Measurements from ENCODE around the gene SH3GLB1. TPM values are rescaled to one million over a fixed set of nuclear protein-coding genes. Genes with fewer than 3 reads are reported as not detected.

Gene SH3GLB1
- total and polyA plus RNA-seq, 2 donors (not counting 1 experiment from before 2014, with no cell fraction given), result 13.2 to 57.3 TPM

GRCh38 chr1:86712088-86712860, 7.9 kb downstream of the SH3GLB1 start:
- Histone ChIP-seq H3K79me2 (ENCODE audit: control insufficient read depth, insufficient read depth, low read length) (peaks cover 86% of the 10 kb centered on the region), H3K4me2 (replicated peaks; ENCODE audit: low read depth, low read length, poor library complexity, severe bottlenecking) (no peak overlapping the region), H4K20me1 (ENCODE audit: control insufficient read depth, insufficient read depth, low read length, poor library complexity, severe bottlenecking) (peaks cover 76% of the 10 kb centered on the region), H3K4me1 (ENCODE audit: control insufficient read depth in 2 of 2, insufficient read depth in 2 of 2, low read length in 2 of 2) (peaks cover under 1 to 11% of the 10 kb centered on the region in 2 donors), H3K36me3 (replicated peaks in 1 of 2; ENCODE audit: control extremely low read depth in 1 of 2, control insufficient read depth in 1 of 2, extremely low read depth in 1 of 2, insufficient read depth in 2 of 2, low read length in 1 of 2) (peaks cover 8 to 11% of the 10 kb centered on the region in 2 experiments), H2AFZ (ENCODE audit: insufficient read depth, low read depth, low read length, poor library complexity, severe bottlenecking) (no peak overlapping the region), H3K27ac (ENCODE audit: low read length in 2 of 2) (no peak overlapping the region), H3K4me3 (ENCODE audit: control extremely low read depth in 1 of 5, extremely low read depth in 1 of 5, insufficient read depth in 1 of 5, low read depth in 2 of 5, low read length in 4 of 5) (no peak overlapping the region), H3K9me3 (ENCODE audit: control extremely low read depth in 1 of 3, control insufficient read depth in 2 of 3, insufficient read depth in 1 of 3, low read length in 2 of 3) (no peaks in the 10 kb centered on the region), H3K27me3 (replicated peaks in 1 of 4; ENCODE audit: control extremely low read depth in 1 of 4, control insufficient read depth in 3 of 4, insufficient read depth in 4 of 4, low read length in 3 of 4) (no peaks in the 10 kb centered on the region), H3K9ac (ENCODE audit: low read length) (no peak overlapping the region)
- TF ChIP-seq, protein P1, sequence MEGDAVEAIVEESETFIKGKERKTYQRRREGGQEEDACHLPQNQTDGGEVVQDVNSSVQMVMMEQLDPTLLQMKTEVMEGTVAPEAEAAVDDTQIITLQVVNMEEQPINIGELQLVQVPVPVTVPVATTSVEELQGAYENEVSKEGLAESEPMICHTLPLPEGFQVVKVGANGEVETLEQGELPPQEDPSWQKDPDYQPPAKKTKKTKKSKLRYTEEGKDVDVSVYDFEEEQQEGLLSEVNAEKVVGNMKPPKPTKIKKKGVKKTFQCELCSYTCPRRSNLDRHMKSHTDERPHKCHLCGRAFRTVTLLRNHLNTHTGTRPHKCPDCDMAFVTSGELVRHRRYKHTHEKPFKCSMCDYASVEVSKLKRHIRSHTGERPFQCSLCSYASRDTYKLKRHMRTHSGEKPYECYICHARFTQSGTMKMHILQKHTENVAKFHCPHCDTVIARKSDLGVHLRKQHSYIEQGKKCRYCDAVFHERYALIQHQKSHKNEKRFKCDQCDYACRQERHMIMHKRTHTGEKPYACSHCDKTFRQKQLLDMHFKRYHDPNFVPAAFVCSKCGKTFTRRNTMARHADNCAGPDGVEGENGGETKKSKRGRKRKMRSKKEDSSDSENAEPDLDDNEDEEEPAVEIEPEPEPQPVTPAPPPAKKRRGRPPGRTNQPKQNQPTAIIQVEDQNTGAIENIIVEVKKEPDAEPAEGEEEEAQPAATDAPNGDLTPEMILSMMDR (IDR thresholded peaks at IDR 0.05), result no peak
- TF ChIP-seq EZH2 (IDR thresholded peaks at IDR 0.05; ENCODE audit: borderline replicate concordance, insufficient read depth, low read depth, low read length, poor library complexity, severe bottlenecking), result no peak
- CTCF ChIA-PET, result no interaction called here
- DNase-seq, result no peak
- intact Hi-C loops (cut with micrococcal nuclease), result no loop called here
- WGBS (ENCODE audit: insufficient coverage), result 100% methylated on average over 1 of the region's 2 CpGs
- no peak for ATAC-seq (ENCODE audit: low read depth)
- H3K27ac Mint-ChIP-seq, result no peak overlapping the region
- no peaks in the 10 kb centered on the region for H3K9me3 Mint-ChIP-seq (ENCODE audit: insufficient read depth)
- peaks cover 47% of the 10 kb centered on the region for H3K4me1 Mint-ChIP-seq
- no peaks in the 10 kb centered on the region for H3K27me3 Mint-ChIP-seq
- no peak overlapping the region for H3K4me3 Mint-ChIP-seq
- POLR2A ChIA-PET, result no interaction called here

GRCh38 chr1:86713477-86713876, 9.1 kb downstream of the SH3GLB1 start:
- no peaks in the 10 kb centered on the region for H3K27me3 ChIP-seq (replicated peaks in 1 of 4; ENCODE audit: control extremely low read depth in 1 of 4, control insufficient read depth in 3 of 4, insufficient read depth in 4 of 4, low read length in 3 of 4)
- WGBS (ENCODE audit: insufficient coverage), result 67% methylated on average over 2 of the region's 3 CpGs
- DNase-seq (no peak), ATAC-seq (ENCODE audit: low read depth) (no peak)
- no peaks in the 10 kb centered on the region for H3K27me3 Mint-ChIP-seq
- POLR2A ChIA-PET, result no interaction called here
- H3K9me3 ChIP-seq (ENCODE audit: control extremely low read depth in 1 of 3, control insufficient read depth in 2 of 3, insufficient read depth in 1 of 3, low read length in 2 of 3), result no peaks in the 10 kb centered on the region
- TF ChIP-seq EZH2 (IDR thresholded peaks at IDR 0.05; ENCODE audit: borderline replicate concordance, insufficient read depth, low read depth, low read length, poor library complexity, severe bottlenecking), result no peak
- TF ChIP-seq, protein P1 (IDR thresholded peaks at IDR 0.05), result no peak
- intact Hi-C loops (cut with micrococcal nuclease), result no loop called here
- H3K79me2 ChIP-seq (ENCODE audit: control insufficient read depth, insufficient read depth, low read length), result peaks cover 79% of the 10 kb centered on the region
- no peak overlapping the region for H3K4me2 ChIP-seq (replicated peaks; ENCODE audit: low read depth, low read length, poor library complexity, severe bottlenecking)
- H3K36me3 ChIP-seq (replicated peaks in 1 of 2; ENCODE audit: control extremely low read depth in 1 of 2, control insufficient read depth in 1 of 2, extremely low read depth in 1 of 2, insufficient read depth in 2 of 2, low read length in 1 of 2), result peaks cover 9 to 11% of the 10 kb centered on the region in 2 experiments
- H3K4me3 ChIP-seq (ENCODE audit: control extremely low read depth in 1 of 5, extremely low read depth in 1 of 5, insufficient read depth in 1 of 5, low read depth in 2 of 5, low read length in 4 of 5), result no peak overlapping the region
- H3K27ac Mint-ChIP-seq, result no peak overlapping the region
- CTCF ChIA-PET, result interaction anchor here (0.6 to 1.4 kb wide), 2 partner anchors 9 to 371 kb away, joined by 3 read pairs; partner anchors contain the start of gene SH3GLB1
- peaks cover 42% of the 10 kb centered on the region for H3K4me1 Mint-ChIP-seq
- no peak overlapping the region for H3K9ac ChIP-seq (ENCODE audit: low read length)
- peaks cover 0 to 7% of the 10 kb centered on the region in 2 donors for H3K4me1 ChIP-seq (ENCODE audit: control insufficient read depth in 2 of 2, insufficient read depth in 2 of 2, low read length in 2 of 2)
- H3K9me3 Mint-ChIP-seq (ENCODE audit: insufficient read depth), result no peaks in the 10 kb centered on the region
- H3K27ac ChIP-seq (ENCODE audit: low read length in 2 of 2), result no peak overlapping the region
- no peak overlapping the region for H3K4me3 Mint-ChIP-seq
- no peak overlapping the region for H2AFZ ChIP-seq (ENCODE audit: insufficient read depth, low read depth, low read length, poor library complexity, severe bottlenecking)
- peaks cover 75% of the 10 kb centered on the region for H4K20me1 ChIP-seq (ENCODE audit: control insufficient read depth, insufficient read depth, low read length, poor library complexity, severe bottlenecking)
